Measurements from ENCODE around the gene FIGN. TPM values are rescaled to one million over a fixed set of nuclear protein-coding genes. Genes with fewer than 3 reads are reported as not detected.

The FIGN gene
- total and polyA plus RNA-seq, 8 donors: 4.9 to 8.2 (median 6.4) TPM

GRCh38 chr2:163594497-163594896 lies 141.3 kb downstream of the FIGN start:
- Histone ChIP-seq H3K4me3 (no peak overlapping the region), H3K27me3 (no peaks in the 10 kb centered on the region), H3K4me1 (no peaks in the 10 kb centered on the region), H3K27ac (no peak overlapping the region), H3K36me3 (no peaks in the 10 kb centered on the region), H3K9me3 (no peaks in the 10 kb centered on the region)
- TF ChIP-seq, protein P1, sequence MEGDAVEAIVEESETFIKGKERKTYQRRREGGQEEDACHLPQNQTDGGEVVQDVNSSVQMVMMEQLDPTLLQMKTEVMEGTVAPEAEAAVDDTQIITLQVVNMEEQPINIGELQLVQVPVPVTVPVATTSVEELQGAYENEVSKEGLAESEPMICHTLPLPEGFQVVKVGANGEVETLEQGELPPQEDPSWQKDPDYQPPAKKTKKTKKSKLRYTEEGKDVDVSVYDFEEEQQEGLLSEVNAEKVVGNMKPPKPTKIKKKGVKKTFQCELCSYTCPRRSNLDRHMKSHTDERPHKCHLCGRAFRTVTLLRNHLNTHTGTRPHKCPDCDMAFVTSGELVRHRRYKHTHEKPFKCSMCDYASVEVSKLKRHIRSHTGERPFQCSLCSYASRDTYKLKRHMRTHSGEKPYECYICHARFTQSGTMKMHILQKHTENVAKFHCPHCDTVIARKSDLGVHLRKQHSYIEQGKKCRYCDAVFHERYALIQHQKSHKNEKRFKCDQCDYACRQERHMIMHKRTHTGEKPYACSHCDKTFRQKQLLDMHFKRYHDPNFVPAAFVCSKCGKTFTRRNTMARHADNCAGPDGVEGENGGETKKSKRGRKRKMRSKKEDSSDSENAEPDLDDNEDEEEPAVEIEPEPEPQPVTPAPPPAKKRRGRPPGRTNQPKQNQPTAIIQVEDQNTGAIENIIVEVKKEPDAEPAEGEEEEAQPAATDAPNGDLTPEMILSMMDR (IDR thresholded peaks at IDR 0.05): no peak
- ATAC-seq: no peak
- DNase-seq: no peak
- intact Hi-C loops (cut with DNase I): no loop called here

DNA sequence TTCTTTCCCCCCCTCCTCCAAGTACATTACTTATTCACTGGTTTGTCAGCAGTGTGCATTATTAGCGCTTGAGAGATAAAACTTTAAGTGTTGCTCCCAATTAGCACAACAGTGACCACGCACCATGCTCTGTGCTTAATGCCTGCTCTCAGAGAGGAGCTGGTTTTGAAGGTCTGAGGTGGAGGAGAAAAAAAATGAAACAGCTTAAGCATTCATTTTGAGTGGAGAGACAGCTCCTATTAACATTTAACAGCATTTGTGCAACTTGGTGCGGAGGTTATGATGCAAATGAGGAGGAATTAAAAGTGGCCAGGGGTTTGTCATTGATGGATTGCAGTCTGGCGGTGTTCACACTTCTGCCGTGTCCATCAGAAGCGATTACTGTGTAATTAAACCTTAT lies 141.8 kb downstream of the FIGN start:
- Histone ChIP-seq H3K4me1 (no peaks in the 10 kb centered on the region), H3K36me3 (no peaks in the 10 kb centered on the region), H3K27ac (no peak overlapping the region), H3K27me3 (no peaks in the 10 kb centered on the region), H3K9me3 (no peaks in the 10 kb centered on the region), H3K4me3 (no peak overlapping the region)
- ATAC-seq (no peak), DNase-seq (no peak)
- intact Hi-C loops (cut with DNase I): no loop called here
- TF ChIP-seq, protein P1 (IDR thresholded peaks at IDR 0.05): no peak

GRCh38 chr2:163592954-163593622 lies 142.7 kb downstream of the FIGN start:
- H3K9me3 ChIP-seq: no peaks in the 10 kb centered on the region
- no peaks in the 10 kb centered on the region for H3K4me1 ChIP-seq
- intact Hi-C loops (cut with DNase I): no loop called here
- no peak overlapping the region for H3K4me3 ChIP-seq
- TF ChIP-seq, protein P1 (IDR thresholded peaks at IDR 0.05): no peak
- H3K27ac ChIP-seq: no peak overlapping the region
- no peak for DNase-seq
- no peaks in the 10 kb centered on the region for H3K27me3 ChIP-seq
- no peak for ATAC-seq
- no peaks in the 10 kb centered on the region for H3K36me3 ChIP-seq

DNA sequence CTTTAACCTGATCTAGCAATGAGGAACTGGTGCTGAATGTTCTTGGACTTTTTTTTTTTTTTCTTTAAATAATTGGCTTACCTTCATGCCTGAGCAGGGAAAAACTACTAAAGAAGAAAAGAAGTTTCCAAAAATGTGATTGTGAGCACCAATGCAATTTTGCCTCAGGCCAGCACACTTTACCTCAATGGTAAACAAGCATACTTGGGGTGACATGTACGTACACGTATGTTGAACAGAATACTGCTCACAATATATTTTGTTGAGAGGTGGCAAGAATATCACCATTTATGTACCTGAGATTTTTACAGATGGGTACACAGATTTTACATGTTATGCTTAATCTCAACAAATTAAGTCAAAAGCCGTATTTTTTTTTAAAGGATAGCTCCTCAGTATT lies 144.3 kb downstream of the FIGN start:
- intact Hi-C loops (cut with DNase I): no loop called here
- no peak for DNase-seq
- TF ChIP-seq, protein P1 (IDR thresholded peaks at IDR 0.05): no peak
- Histone ChIP-seq H3K27me3 (no peaks in the 10 kb centered on the region), H3K4me1 (no peaks in the 10 kb centered on the region), H3K9me3 (no peaks in the 10 kb centered on the region), H3K4me3 (no peak overlapping the region), H3K27ac (no peak overlapping the region), H3K36me3 (no peaks in the 10 kb centered on the region)
- ATAC-seq: no peak

GRCh38 chr2:163580757-163581156 lies 155.1 kb downstream of the FIGN start:
- Histone ChIP-seq H3K4me1 (no peaks in the 10 kb centered on the region), H3K4me3 (no peak overlapping the region), H3K27me3 (no peaks in the 10 kb centered on the region), H3K27ac (no peak overlapping the region), H3K36me3 (no peaks in the 10 kb centered on the region), H3K9me3 (no peaks in the 10 kb centered on the region)
- DNase-seq (no peak), ATAC-seq (no peak)
- TF ChIP-seq, protein P1 (IDR thresholded peaks at IDR 0.05): no peak
- intact Hi-C loops (cut with DNase I): no loop called here
